Immature natural killer cell (primary cell): ENCODE results near the gene EEF1A2. TPM values are rescaled to one million over a fixed set of nuclear protein-coding genes. Genes with fewer than 3 reads are reported as not detected.

ENCODE experiments used
- DNase-seq, 3 donors: peaks; one replicate each; pipeline ENCODE4 v3.0.0; 2022; ENCODE audit warnings: mixed read lengths in 1 of 3
- H3K27ac Mint-ChIP-seq, 6 donors: one replicate each; pipeline ENCODE4 v1.8.0; 2020; ENCODE audit warnings: mixed read lengths in 6 of 6, mild to moderate bottlenecking in 5 of 6, inconsistent platforms in 4 of 6, moderate library complexity in 3 of 6
- H3K27me3 Mint-ChIP-seq, 3 donors: one replicate each; pipeline ENCODE4 v1.8.0; 2020 to 2021; ENCODE audit warnings: low read depth in 3 of 3, mild to moderate bottlenecking in 3 of 3, mixed read lengths in 3 of 3, moderate library complexity in 3 of 3, inconsistent platforms in 1 of 3
- H3K36me3 Mint-ChIP-seq, 3 donors: one replicate each; pipeline ENCODE4 v1.8.0; 2020; ENCODE audit warnings: mixed read lengths in 3 of 3, inconsistent platforms in 2 of 3, mild to moderate bottlenecking in 2 of 3
- H3K4me1 Mint-ChIP-seq, 2 donors: one replicate each; pipeline ENCODE4 v1.8.0; 2020; ENCODE audit warnings: inconsistent platforms in 2 of 2, mild to moderate bottlenecking in 2 of 2, mixed read lengths in 2 of 2, moderate library complexity in 1 of 2
- H3K4me3 Mint-ChIP-seq, 5 donors: one replicate each; pipeline ENCODE4 v1.8.0; 2020; ENCODE audit warnings: mild to moderate bottlenecking in 5 of 5, mixed read lengths in 5 of 5, inconsistent platforms in 3 of 5, moderate library complexity in 3 of 5
- H3K9me3 Mint-ChIP-seq, 6 donors: one replicate each; pipeline ENCODE4 v1.8.0; 2020; ENCODE audit warnings: mild to moderate bottlenecking in 6 of 6, mixed read lengths in 6 of 6, inconsistent platforms in 4 of 6, moderate library complexity in 3 of 6
- polyA plus RNA-seq, 3 donors: library from polyadenylated mRNA; unstranded; fragments of 300-500 nt; fragmentation: Illumina TruSeq; gene quantifications; one replicate each; pipeline ENCODE4 v1.2.3, GENCODE V29; 2021

The EEF1A2 gene
- polyA plus RNA-seq, 3 donors from 2014 or later: not detected

- peaks cover 0 to 2% of the 10 kb centered on the region in 2 donors for H3K4me1 Mint-ChIP-seq
- no peaks in the 10 kb centered on the region for H3K9me3 Mint-ChIP-seq
- H3K27me3 Mint-ChIP-seq: peaks cover 5 to 8% (median 6%) of the 10 kb centered on the region in 3 donors
- no peak for DNase-seq
- H3K27ac Mint-ChIP-seq: no peak overlapping the region
- peak overlapping the region in 1 of 5 donors; percentile 62 for H3K4me3 Mint-ChIP-seq
- no peaks in the 10 kb centered on the region for H3K36me3 Mint-ChIP-seq
Measured at GRCh38 chr20:63496596-63497120, 2.2 kb downstream of the EEF1A2 start.

DNA sequence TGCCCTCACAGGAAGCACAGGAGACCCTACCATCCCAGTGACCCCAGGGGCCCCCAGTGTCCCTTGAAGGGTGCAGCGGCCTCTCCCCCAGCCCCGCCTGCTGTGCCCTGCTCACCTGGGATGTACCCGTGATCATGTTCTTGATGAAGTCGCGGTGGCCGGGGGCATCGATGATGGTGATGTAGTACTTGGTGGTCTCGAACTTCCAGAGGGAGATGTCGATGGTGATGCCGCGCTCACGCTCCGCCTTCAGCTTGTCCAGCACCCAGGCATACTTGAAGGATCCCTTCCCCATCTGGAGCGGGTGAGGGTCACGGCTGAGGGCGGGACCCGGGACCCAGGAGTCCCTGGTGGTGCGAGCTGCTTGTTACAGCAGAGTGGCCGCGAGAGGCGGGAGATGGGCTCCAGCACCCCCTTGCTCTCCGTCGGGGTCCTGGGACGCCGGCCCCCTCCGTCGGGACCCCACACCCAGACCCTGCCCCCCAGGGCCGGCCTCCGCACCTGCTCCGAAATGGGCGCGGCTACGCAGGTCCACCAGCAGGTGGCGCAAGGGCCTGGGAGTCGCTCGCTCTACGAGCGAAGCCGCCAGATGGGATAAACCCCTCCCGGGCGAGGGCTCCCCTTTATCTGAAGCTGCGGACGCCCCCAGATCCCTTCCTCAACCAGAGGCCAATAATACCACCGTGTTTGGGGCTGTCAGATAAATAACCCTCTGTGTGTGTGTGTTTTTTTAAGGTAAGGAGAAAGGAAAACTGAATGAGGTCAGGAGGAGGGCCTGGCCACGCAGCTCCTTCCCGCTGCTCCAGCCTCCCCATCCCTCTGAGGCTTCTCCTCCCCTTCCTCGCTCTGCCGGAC, 2.9 kb downstream of the EEF1A2 start:
- Mint-ChIP-seq H3K4me3 (peak overlapping the region; percentile 15 to 75 (median 57)), H3K27me3 (peaks cover 5 to 10% (median 6%) of the 10 kb centered on the region in 3 donors), H3K4me1 (peaks cover 0 to 2% of the 10 kb centered on the region in 2 donors), H3K36me3 (no peaks in the 10 kb centered on the region), H3K27ac (no peak overlapping the region), H3K9me3 (no peaks in the 10 kb centered on the region)
- peak; percentile 56 to 67 (median 65) for DNase-seq

DNA sequence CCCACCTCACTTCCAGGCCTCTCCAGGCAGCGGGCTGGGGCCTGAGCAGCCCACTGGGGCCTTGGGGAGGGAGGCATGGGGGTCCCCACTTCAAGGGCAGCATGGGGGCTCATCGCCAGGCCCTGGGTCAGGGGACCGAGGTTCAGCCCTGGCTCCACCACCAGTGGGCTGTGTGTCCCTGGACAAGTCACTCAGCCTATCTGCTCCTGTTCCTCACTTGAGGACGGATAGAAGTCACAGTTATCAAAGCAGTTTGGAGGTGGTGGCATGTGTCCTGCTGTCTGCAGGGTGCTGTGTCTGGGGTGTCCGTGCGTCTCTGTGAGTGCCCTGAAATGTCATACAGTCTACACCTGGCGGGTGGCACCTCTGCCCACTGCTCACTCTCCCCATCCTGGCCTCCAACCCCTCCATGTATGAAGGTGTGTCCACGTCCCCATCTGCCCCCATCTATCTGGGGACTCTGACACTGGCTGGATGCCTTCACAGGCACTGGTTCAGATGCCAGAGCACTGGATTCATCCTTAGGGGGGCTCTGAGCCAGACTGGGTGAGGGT, 3.6 kb downstream of the EEF1A2 start:
- H3K36me3 Mint-ChIP-seq: no peaks in the 10 kb centered on the region
- H3K27ac Mint-ChIP-seq: no peak overlapping the region

GRCh38 chr20:63494420-63495166, 4.3 kb downstream of the EEF1A2 start:
- H3K9me3 Mint-ChIP-seq: no peaks in the 10 kb centered on the region
- no peak for DNase-seq
- H3K27me3 Mint-ChIP-seq: peaks cover 5 to 13% (median 6%) of the 10 kb centered on the region in 3 donors
- H3K36me3 Mint-ChIP-seq: no peaks in the 10 kb centered on the region
- H3K4me1 Mint-ChIP-seq: peaks cover 0 to 2% of the 10 kb centered on the region in 2 donors
- H3K27ac Mint-ChIP-seq: no peak overlapping the region
- no peak overlapping the region for H3K4me3 Mint-ChIP-seq

More for the DNA sequence above, 3.6 kb downstream of the EEF1A2 start:
- H3K4me3 Mint-ChIP-seq: no peak overlapping the region
- no peaks in the 10 kb centered on the region for H3K9me3 Mint-ChIP-seq
- H3K4me1 Mint-ChIP-seq: peaks cover 0 to 2% of the 10 kb centered on the region in 2 donors
- no peak for DNase-seq
- H3K27me3 Mint-ChIP-seq: peaks cover 5 to 11% (median 6%) of the 10 kb centered on the region in 3 donors

GRCh38 chr20:63494084-63494419, 4.8 kb downstream of the EEF1A2 start:
- peaks cover 5 to 13% (median 6%) of the 10 kb centered on the region in 3 donors for H3K27me3 Mint-ChIP-seq
- no peak for DNase-seq
- H3K4me1 Mint-ChIP-seq: peaks cover 0 to 2% of the 10 kb centered on the region in 2 donors
- no peaks in the 10 kb centered on the region for H3K9me3 Mint-ChIP-seq
- no peaks in the 10 kb centered on the region for H3K36me3 Mint-ChIP-seq
- no peak overlapping the region for H3K4me3 Mint-ChIP-seq
- H3K27ac Mint-ChIP-seq: no peak overlapping the region

DNA sequence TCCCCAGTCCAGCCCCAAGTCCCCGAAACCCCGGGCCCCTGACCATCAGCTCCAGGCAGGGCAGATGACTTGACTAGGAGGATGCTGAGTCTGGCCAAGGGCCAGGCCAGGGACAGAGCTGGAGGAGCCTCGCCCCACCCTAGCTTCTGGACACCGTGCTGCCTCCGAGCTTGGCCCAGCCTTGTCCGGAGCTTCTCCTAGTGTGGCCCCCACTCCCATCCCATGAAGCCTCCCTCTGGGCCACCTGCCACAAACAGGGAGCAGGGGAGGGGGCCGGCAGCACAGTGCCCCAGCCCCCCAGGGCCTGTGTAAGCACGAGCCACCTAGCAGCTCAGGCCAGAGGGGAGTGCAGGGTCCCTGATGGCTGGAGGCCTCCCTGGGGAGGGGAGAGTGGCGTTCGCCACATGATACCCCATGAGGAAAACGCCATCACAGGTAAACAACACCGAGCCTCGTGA, 5.3 kb downstream of the EEF1A2 start:
- Mint-ChIP-seq H3K9me3 (no peaks in the 10 kb centered on the region), H3K4me3 (no peak overlapping the region), H3K36me3 (no peaks in the 10 kb centered on the region), H3K4me1 (peaks cover 0 to 2% of the 10 kb centered on the region in 2 donors), H3K27me3 (peaks cover 5 to 13% (median 6%) of the 10 kb centered on the region in 3 donors), H3K27ac (no peak overlapping the region)
- DNase-seq: no peak

DNA sequence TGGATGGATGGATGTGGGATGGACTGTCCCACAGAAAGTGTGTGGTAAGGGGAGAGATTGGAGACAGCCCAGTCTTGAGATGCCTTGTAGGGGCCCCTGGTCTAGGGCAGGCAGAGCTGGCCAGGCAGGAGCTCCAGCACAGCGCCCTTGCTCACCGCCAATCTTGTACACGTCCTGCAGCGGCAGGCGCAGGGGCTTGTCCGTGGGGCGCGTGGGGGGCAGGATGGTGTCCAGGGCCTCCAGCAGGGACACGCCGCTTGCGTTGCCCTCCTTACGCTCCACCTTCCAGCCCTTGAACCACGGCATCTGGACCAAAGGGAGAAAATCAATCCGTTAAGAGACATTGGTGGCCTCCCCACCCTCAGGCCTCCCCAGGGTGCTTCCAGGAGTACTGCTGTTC, 5.9 kb downstream of the EEF1A2 start:
- Mint-ChIP-seq H3K27me3 (peaks cover 5 to 13% (median 6%) of the 10 kb centered on the region in 3 donors), H3K9me3 (no peaks in the 10 kb centered on the region), H3K4me3 (no peak overlapping the region), H3K36me3 (no peaks in the 10 kb centered on the region), H3K27ac (no peak overlapping the region), H3K4me1 (peaks cover 0 to 2% of the 10 kb centered on the region in 2 donors)
- DNase-seq: no peak

DNA sequence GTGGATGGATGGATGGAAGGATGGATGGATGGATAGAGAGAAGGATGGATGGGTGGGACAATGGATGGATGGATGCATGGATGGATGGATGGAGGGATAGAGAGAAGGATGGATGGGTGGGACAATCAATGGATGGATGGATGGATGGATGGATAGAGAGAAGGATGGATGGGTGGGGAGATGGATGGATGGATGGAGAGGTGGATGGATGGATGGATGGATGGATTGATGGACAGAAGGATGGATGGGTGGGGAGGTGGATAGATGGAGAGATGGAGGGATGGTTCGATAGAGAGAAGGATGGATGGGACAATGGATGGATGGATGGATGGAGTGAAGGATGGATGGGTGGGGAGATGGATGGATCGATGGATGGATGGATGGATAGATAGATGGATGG, 6.4 kb downstream of the EEF1A2 start:
- H3K27ac Mint-ChIP-seq: peak overlapping the region in 1 of 6 donors; percentile 75
- no peak overlapping the region for H3K4me3 Mint-ChIP-seq
- H3K27me3 Mint-ChIP-seq: peaks cover 5 to 13% (median 5%) of the 10 kb centered on the region in 3 donors
- no peaks in the 10 kb centered on the region for H3K36me3 Mint-ChIP-seq
- H3K4me1 Mint-ChIP-seq: peaks cover 0 to 2% of the 10 kb centered on the region in 2 donors
- no peak for DNase-seq
- no peaks in the 10 kb centered on the region for H3K9me3 Mint-ChIP-seq

DNA sequence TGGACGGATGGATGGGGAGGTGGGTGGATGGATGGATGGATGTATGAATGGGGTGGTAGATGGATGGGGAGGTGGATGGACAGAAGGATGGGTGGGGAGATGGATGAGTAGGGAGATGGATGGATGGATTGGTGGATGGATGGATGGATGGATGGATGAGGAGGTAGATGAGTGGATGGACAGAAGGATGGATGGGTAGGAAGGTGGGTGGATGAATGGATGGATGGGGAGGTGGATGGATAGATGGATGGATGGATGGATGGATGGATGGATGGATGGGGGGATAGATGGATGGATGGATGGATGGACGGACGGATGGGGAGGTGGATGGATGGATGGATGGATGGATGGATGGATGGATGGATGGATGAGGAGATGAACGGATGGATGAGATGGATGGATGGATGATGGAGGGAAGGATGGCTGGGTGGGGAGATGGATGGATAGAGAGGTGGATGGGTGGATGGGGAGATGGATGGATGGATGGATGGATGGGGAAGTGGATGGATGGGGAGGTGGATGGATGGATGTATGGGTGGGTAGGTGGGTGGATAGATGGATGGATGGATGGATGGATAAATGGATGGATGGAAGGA, 7.2 kb downstream of the EEF1A2 start:
- Mint-ChIP-seq H3K27ac (no peak overlapping the region), H3K27me3 (peaks cover 2 to 13% (median 3%) of the 10 kb centered on the region in 3 donors), H3K4me3 (no peak overlapping the region), H3K9me3 (no peaks in the 10 kb centered on the region), H3K4me1 (peaks cover 0 to 2% of the 10 kb centered on the region in 2 donors), H3K36me3 (no peaks in the 10 kb centered on the region)
- no peak for DNase-seq

GRCh38 chr20:63491078-63491477, 7.8 kb downstream of the EEF1A2 start:
- H3K27me3 Mint-ChIP-seq: peaks cover 2 to 7% (median 2%) of the 10 kb centered on the region in 3 donors
- H3K4me1 Mint-ChIP-seq: peaks cover 0 to under 1% of the 10 kb centered on the region in 2 donors
- no peak for DNase-seq
- no peaks in the 10 kb centered on the region for H3K9me3 Mint-ChIP-seq
- no peaks in the 10 kb centered on the region for H3K36me3 Mint-ChIP-seq
- no peak overlapping the region for H3K4me3 Mint-ChIP-seq
- H3K27ac Mint-ChIP-seq: no peak overlapping the region

DNA sequence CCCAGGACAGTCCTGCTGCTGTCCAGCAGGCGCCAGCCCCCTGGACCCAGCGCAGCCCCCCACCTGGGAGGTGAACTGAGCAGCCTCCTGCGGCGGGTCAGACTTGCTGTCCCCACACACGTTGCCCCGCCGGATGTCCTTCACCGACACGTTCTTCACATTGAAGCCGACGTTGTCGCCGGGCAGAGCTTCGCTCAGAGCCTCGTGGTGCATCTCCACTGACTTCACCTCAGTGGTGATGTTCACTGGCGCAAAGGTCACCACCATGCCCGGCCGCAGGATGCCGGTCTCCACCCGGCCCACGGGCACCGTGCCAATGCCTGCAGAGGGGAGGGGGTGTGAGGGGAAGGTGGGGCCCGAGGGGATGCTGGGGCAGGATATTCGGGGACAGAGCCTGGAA, 8.5 kb downstream of the EEF1A2 start:
- Mint-ChIP-seq H3K36me3 (no peaks in the 10 kb centered on the region), H3K27ac (no peak overlapping the region), H3K4me1 (no peaks in the 10 kb centered on the region), H3K4me3 (no peak overlapping the region), H3K9me3 (no peaks in the 10 kb centered on the region), H3K27me3 (peaks cover under 1 to 7% (median 2%) of the 10 kb centered on the region in 3 donors)
- DNase-seq: no peak

DNA sequence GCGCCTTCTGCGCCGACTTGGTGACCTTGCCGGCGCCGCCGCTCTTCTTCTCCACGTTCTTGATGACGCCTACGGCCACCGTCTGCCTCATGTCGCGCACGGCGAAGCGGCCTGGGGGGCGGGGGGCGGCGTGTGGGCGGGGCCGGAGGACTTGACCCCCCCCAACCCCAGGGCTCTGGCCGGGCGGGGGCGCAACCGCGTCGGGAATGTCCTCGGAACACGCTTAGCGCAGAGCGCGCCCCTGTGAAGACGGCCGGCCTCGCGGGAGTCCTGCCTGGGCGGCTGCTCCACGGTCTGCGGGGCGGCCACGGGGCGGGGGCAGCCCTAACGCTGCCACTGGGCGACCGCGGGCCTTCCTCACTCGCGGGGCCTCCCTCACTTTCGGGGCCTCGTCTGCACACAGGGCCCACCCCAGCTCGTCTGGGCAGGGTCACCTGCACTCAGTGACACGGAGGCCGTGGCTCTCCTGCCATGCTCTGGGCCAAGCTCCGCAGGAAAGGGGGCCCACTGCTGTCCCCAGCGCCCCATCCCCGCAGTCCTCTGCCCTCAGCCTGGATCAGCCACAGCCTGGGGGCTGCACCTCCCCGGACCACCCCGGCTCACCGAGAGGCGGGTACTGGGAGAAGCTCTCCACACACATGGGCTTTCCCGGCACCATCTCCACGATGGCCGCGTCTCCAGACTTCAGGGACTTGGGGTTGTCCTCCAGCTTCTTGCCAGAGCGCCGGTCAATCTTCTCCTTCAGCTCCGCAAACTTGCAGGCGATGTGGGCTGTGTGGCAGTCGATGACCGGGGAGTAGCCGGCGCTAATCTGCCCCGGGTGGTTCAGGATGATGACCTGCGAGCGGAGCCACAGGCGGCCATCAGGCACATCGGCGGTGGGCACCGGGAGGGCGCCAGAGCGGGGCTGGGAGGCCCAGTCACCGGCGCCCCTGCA, 10.3 kb downstream of the EEF1A2 start:
- Mint-ChIP-seq H3K4me3 (no peak overlapping the region), H3K27ac (no peak overlapping the region), H3K36me3 (no peaks in the 10 kb centered on the region), H3K9me3 (no peaks in the 10 kb centered on the region), H3K27me3 (peaks cover 2 to 7% (median 4%) of the 10 kb centered on the region in 3 donors), H3K4me1 (no peaks in the 10 kb centered on the region)
- DNase-seq: no peak
